ENCODE data around the gene GADD45G. TPM values are rescaled to one million over a fixed set of nuclear protein-coding genes. Genes with fewer than 3 reads are reported as not detected.

Gene GADD45G
- polyA plus RNA-seq, 2 of the 4 experiments (the other 2 are of a cell fraction): 0.15 to 0.16 TPM

DNA sequence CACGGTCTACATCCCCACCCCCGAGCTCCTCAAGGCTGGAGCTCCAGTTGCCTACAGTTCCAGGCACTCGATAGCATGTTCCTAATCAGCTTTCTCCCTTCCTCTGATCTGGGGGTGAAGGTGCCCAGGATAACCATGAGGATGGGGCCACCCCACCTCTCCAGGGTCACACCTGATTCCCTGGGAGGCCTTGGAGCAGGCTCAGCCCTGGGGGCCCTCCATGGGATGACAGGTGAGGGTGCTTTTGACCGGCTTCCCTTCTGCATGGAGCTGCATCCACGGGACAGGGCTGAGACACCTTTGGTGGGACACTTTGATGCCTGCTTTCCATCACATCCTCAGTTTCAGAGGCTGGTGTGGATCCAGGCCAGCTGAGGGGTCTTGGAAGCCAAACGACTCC, 28.6 kb downstream of the GADD45G start:
- Histone ChIP-seq H3K9me3 (no peaks in the 10 kb centered on the region), H3K4me2 (no peak overlapping the region), H3K27ac (no peak overlapping the region), H3K4me1 (no peaks in the 10 kb centered on the region), H3K4me3 (no peak overlapping the region)
- TF ChIP-seq JUN (IDR thresholded peaks at IDR 0.05) (no peak), MYC (IDR thresholded peaks at IDR 0.05; ENCODE audit: borderline replicate concordance, low read length) (no peak), EHMT2 (IDR thresholded peaks at IDR 0.05; ENCODE audit: low read depth) (no peak), HOXB5 (CRISPR knock-in tag; IDR thresholded peaks at IDR 0.05) (no peak)
- TF ChIP-seq, protein P1, sequence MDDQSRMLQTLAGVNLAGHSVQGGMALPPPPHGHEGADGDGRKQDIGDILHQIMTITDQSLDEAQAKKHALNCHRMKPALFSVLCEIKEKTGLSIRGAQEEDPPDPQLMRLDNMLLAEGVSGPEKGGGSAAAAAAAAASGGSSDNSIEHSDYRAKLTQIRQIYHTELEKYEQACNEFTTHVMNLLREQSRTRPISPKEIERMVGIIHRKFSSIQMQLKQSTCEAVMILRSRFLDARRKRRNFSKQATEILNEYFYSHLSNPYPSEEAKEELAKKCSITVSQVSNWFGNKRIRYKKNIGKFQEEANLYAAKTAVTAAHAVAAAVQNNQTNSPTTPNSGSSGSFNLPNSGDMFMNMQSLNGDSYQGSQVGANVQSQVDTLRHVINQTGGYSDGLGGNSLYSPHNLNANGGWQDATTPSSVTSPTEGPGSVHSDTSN (IDR thresholded peaks at IDR 0.05): no peak
- CTCF ChIA-PET: interaction anchor here (0.9 to 1.6 kb wide), 4 partner anchors 9 to 469 kb away, joined by 3 to 7 read pairs (median 3); no protein-coding TSS in a partner anchor
- 30% methylated on average over 5 of the region's 6 CpGs for WGBS (ENCODE audit: missing lambda C conversion rate)
- ATAC-seq (no peak), DNase-seq (ENCODE audit: low read depth in 1 of 2, low spot score in 1 of 2) (no peak), FAIRE-seq (no peak)
- POLR2A ChIA-PET: no interaction called here

DNA sequence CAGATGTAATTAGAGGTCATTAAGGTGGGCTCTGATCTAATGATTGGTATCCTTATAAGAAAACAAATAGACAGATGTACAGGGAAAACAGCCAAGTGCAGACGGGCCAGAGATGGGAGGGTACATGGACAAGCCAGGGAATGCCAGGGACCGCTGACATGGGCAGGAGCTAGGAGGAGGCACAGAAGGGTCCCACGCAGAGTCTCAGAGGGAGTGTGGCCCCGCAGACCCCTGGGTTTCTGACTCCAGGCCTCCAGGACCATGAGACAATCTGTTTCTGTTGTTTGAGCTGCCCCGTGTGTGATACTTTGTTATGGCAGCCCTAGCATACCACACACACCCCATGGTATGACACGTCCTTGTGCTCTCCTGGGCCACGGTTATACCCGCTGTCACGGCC, 29.1 kb downstream of the GADD45G start:
- CTCF ChIA-PET: interaction anchor here (1.0 kb wide), 2 partner anchors 8 to 9 kb away, joined by 3 read pairs; no protein-coding TSS in a partner anchor

DNA sequence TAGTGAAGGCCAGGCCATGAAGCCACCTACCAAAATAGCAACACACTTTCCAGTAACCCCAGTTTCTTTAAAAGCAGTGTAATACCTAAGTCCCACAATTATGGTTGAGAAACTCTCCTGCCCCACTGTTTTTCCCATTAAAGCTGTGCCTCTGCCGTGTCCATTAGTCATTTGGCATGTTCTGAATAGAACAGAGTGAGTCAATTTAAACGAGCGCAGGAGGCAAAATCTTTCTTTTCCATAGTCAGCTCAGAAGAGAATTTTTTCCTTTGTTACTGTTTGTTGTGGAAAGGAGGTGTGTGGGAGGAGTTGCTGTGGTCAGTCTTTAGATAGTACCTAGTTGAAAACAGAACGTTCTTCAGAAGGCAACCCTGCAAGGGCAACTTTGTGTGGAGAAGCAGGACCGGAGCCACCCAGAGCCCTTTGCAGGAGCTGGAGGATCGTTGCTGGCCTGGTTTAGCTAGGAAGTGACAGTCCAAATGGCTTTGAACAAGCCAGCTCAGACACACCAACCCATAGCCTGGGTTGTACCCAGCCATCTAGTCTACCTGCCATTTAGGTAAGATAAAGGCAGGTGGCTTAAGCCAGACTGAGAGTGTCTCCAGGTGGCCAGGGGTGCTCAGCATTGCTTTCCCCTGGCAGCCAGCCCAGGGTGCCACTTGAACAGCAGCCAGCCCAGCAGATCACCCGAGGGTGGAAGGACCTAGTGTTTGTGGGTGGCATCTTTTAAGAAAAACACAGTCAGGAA, 30.4 kb downstream of the GADD45G start:
- 15% methylated on average over 7 of the region's 7 CpGs for WGBS (ENCODE audit: missing lambda C conversion rate)
- Histone ChIP-seq H3K4me1 (no peaks in the 10 kb centered on the region), H3K9me3 (no peaks in the 10 kb centered on the region), H3K27ac (no peak overlapping the region), H3K4me2 (no peak overlapping the region), H3K4me3 (no peak overlapping the region)
- DNase-seq (ENCODE audit: low read depth in 1 of 2, low spot score in 1 of 2) (no peak), ATAC-seq (no peak), FAIRE-seq (no peak)
- TF ChIP-seq ZC3H11A (IDR thresholded peaks at IDR 0.05): no peak
- no peak for TF ChIP-seq RCOR1 (IDR thresholded peaks at IDR 0.05; ENCODE audit: low read depth, low read length)
- TF ChIP-seq, protein P2, sequence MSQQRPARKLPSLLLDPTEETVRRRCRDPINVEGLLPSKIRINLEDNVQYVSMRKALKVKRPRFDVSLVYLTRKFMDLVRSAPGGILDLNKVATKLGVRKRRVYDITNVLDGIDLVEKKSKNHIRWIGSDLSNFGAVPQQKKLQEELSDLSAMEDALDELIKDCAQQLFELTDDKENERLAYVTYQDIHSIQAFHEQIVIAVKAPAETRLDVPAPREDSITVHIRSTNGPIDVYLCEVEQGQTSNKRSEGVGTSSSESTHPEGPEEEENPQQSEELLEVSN (IDR thresholded peaks at IDR 0.05; ENCODE audit: borderline replicate concordance, low read depth): no peak
- TF ChIP-seq HOXB13 (CRISPR knock-in tag; IDR thresholded peaks at IDR 0.05; ENCODE audit: low read depth): no peak
- TF ChIP-seq RNF2 (IDR thresholded peaks at IDR 0.05; ENCODE audit: borderline replicate concordance, low read depth): no peak
- TF ChIP-seq ESRRA (IDR thresholded peaks at IDR 0.05; ENCODE audit: borderline replicate concordance, low read length): no peak
- no peak for TF ChIP-seq CBX2 (IDR thresholded peaks at IDR 0.05; ENCODE audit: borderline replicate concordance, low read depth)
- TF ChIP-seq EP300 (IDR thresholded peaks at IDR 0.05): no peak
- ChIA-PET POLR2A (no interaction called here), CTCF (interaction anchor here (1.5 to 4.1 kb wide), 2 partner anchors 31 to 38 kb away, joined by 3 to 13 read pairs; partner anchors contain the start of gene GADD45G)

More for the DNA sequence above, 29.1 kb downstream of the GADD45G start:
- POLR2A ChIA-PET: no interaction called here
- no peak for DNase-seq (ENCODE audit: low read depth in 1 of 2, low spot score in 1 of 2)
- Histone ChIP-seq H3K9me3 (no peaks in the 10 kb centered on the region), H3K4me2 (no peak overlapping the region), H3K4me1 (no peaks in the 10 kb centered on the region), H3K27ac (no peak overlapping the region), H3K4me3 (no peak overlapping the region)
- no peak for FAIRE-seq
- WGBS (ENCODE audit: missing lambda C conversion rate): 58% methylated on average over 9 of the region's 9 CpGs
- ATAC-seq: no peak
- TF ChIP-seq CEBPB (IDR thresholded peaks at IDR 0.05) (no peak), GATA3 (IDR thresholded peaks at IDR 0.05; ENCODE audit: borderline replicate concordance) (no peak), BHLHE40 (IDR thresholded peaks at IDR 0.05; ENCODE audit: low read depth, low read length) (no peak), FOXS1 (CRISPR knock-in tag; IDR thresholded peaks at IDR 0.05) (no peak), JUN (IDR thresholded peaks at IDR 0.05) (no peak), ESRRA (IDR thresholded peaks at IDR 0.05; ENCODE audit: borderline replicate concordance, low read length) (no peak), CHD4 (IDR thresholded peaks at IDR 0.05; ENCODE audit: borderline replicate concordance) (no peak), EHMT2 (IDR thresholded peaks at IDR 0.05; ENCODE audit: low read depth) (no peak), MAX (IDR thresholded peaks at IDR 0.05) (no peak), ZC3H11A (IDR thresholded peaks at IDR 0.05) (no peak), POLR2A (IDR thresholded peaks at IDR 0.05; ENCODE audit: low read length) (no peak), SMC3 (IDR thresholded peaks at IDR 0.05) (no peak), TFCP2L1 (CRISPR knock-in tag; IDR thresholded peaks at IDR 0.05) (no peak), RARB (CRISPR knock-in tag; IDR thresholded peaks at IDR 0.05) (no peak), HOXB5 (CRISPR knock-in tag; IDR thresholded peaks at IDR 0.05) (no peak), EP300 (IDR thresholded peaks at IDR 0.05) (no peak), RNF2 (IDR thresholded peaks at IDR 0.05; ENCODE audit: borderline replicate concordance, low read depth) (no peak)
- TF ChIP-seq, protein P3, sequence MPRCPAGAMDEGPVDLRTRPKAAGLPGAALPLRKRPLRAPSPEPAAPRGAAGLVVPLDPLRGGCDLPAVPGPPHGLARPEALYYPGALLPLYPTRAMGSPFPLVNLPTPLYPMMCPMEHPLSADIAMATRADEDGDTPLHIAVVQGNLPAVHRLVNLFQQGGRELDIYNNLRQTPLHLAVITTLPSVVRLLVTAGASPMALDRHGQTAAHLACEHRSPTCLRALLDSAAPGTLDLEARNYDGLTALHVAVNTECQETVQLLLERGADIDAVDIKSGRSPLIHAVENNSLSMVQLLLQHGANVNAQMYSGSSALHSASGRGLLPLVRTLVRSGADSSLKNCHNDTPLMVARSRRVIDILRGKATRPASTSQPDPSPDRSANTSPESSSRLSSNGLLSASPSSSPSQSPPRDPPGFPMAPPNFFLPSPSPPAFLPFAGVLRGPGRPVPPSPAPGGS (IDR thresholded peaks at IDR 0.05): no peak
- TF ChIP-seq, protein P4, sequence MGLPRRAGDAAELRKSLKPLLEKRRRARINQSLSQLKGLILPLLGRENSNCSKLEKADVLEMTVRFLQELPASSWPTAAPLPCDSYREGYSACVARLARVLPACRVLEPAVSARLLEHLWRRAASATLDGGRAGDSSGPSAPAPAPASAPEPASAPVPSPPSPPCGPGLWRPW (IDR thresholded peaks at IDR 0.05): no peak
- TF ChIP-seq, protein P2 (IDR thresholded peaks at IDR 0.05; ENCODE audit: borderline replicate concordance, low read depth): no peak

Data from A549 (cell line).